ENCODE measurements around the gene NSG1. TPM values are rescaled to one million over a fixed set of nuclear protein-coding genes. Genes with fewer than 3 reads are reported as not detected.

NSG1 gene
- total RNA-seq, 2 experiments from 2014 or later, result 10.3 to 10.4 TPM

GRCh38 chr4:4413806-4414205 is 26.9 kb downstream of the NSG1 start:
- no peak overlapping the region for H3K27ac ChIP-seq (ENCODE audit: low read depth in 1 of 2, low read length in 2 of 2)
- no peak overlapping the region for H3K4me3 Mint-ChIP-seq
- H3K36me3 Mint-ChIP-seq (ENCODE audit: low read depth), result peaks cover 49% of the 10 kb centered on the region
- intact Hi-C loops (cut with DNase I, micrococcal nuclease), result no loop called here
- no peaks in the 10 kb centered on the region for H3K27me3 ChIP-seq (ENCODE audit: control insufficient read depth in 1 of 2, insufficient read depth in 2 of 2, low read length in 2 of 2)
- peaks cover 23% of the 10 kb centered on the region for H3K4me1 Mint-ChIP-seq (ENCODE audit: low read depth)
- no peaks in the 10 kb centered on the region for H3K9me3 Mint-ChIP-seq
- peaks cover 0 to 15% of the 10 kb centered on the region in 2 experiments for H3K9me3 ChIP-seq (ENCODE audit: control insufficient read depth in 1 of 2, insufficient read depth in 1 of 2, low read length in 2 of 2)
- no peak overlapping the region for H3K27ac Mint-ChIP-seq
- POLR2A ChIA-PET, result no interaction called here
- peaks cover 16% of the 10 kb centered on the region for H3K4me1 ChIP-seq (ENCODE audit: insufficient read depth, low read length)
- ATAC-seq (ENCODE audit: poor library complexity) (no peak), DNase-seq (no peak)
- TF ChIP-seq CTCF (IDR thresholded peaks at IDR 0.05), result no peak
- no peaks in the 10 kb centered on the region for H3K36me3 ChIP-seq (ENCODE audit: insufficient read depth, low read length)
- no peaks in the 10 kb centered on the region for H3K27me3 Mint-ChIP-seq
- no peak overlapping the region for H3K4me3 ChIP-seq (ENCODE audit: low read length)
- CTCF ChIA-PET, result no interaction called here

- Mint-ChIP-seq H3K4me1 (ENCODE audit: low read depth) (peaks cover 33% of the 10 kb centered on the region), H3K36me3 (ENCODE audit: low read depth) (peaks cover 57% of the 10 kb centered on the region), H3K27me3 (no peaks in the 10 kb centered on the region), H3K9me3 (no peaks in the 10 kb centered on the region), H3K4me3 (no peak overlapping the region), H3K27ac (no peak overlapping the region)
- no peak for DNase-seq
- ChIA-PET CTCF (no interaction called here), POLR2A (no interaction called here)
- H3K36me3 ChIP-seq (ENCODE audit: insufficient read depth, low read length), result peaks cover 10% of the 10 kb centered on the region
- intact Hi-C loops (cut with DNase I, micrococcal nuclease), result no loop called here
- peaks cover 0 to 15% of the 10 kb centered on the region in 2 experiments for H3K9me3 ChIP-seq (ENCODE audit: control insufficient read depth in 1 of 2, insufficient read depth in 1 of 2, low read length in 2 of 2)
- no peak for TF ChIP-seq CTCF (IDR thresholded peaks at IDR 0.05)
- no peak for ATAC-seq (ENCODE audit: poor library complexity)
- H3K4me1 ChIP-seq (ENCODE audit: insufficient read depth, low read length), result peaks cover 27% of the 10 kb centered on the region
- no peak overlapping the region for H3K27ac ChIP-seq (ENCODE audit: low read depth in 1 of 2, low read length in 2 of 2)
- no peak overlapping the region for H3K4me3 ChIP-seq (ENCODE audit: low read length)
- no peaks in the 10 kb centered on the region for H3K27me3 ChIP-seq (ENCODE audit: control insufficient read depth in 1 of 2, insufficient read depth in 2 of 2, low read length in 2 of 2)
Measured at GRCh38 chr4:4415107-4415805, 28.4 kb downstream of the NSG1 start.

- Histone ChIP-seq H3K4me1 (ENCODE audit: insufficient read depth, low read length) (peaks cover 27% of the 10 kb centered on the region), H3K27ac (ENCODE audit: low read depth in 1 of 2, low read length in 2 of 2) (no peak overlapping the region), H3K27me3 (ENCODE audit: control insufficient read depth in 1 of 2, insufficient read depth in 2 of 2, low read length in 2 of 2) (no peaks in the 10 kb centered on the region), H3K4me3 (ENCODE audit: low read length) (no peak overlapping the region), H3K36me3 (ENCODE audit: insufficient read depth, low read length) (peaks cover 17% of the 10 kb centered on the region), H3K9me3 (ENCODE audit: control insufficient read depth in 1 of 2, insufficient read depth in 1 of 2, low read length in 2 of 2) (peaks cover 0 to 15% of the 10 kb centered on the region in 2 experiments)
- no peak for ATAC-seq (ENCODE audit: poor library complexity)
- Mint-ChIP-seq H3K4me3 (no peak overlapping the region), H3K27me3 (no peaks in the 10 kb centered on the region), H3K27ac (peak overlapping the region; percentile 26), H3K36me3 (ENCODE audit: low read depth) (peaks cover 58% of the 10 kb centered on the region), H3K4me1 (ENCODE audit: low read depth) (peaks cover 37% of the 10 kb centered on the region), H3K9me3 (no peaks in the 10 kb centered on the region)
- DNase-seq, result no peak
- CTCF ChIA-PET, result no interaction called here
- intact Hi-C loops (cut with DNase I, micrococcal nuclease), result no loop called here
- POLR2A ChIA-PET, result no interaction called here
- TF ChIP-seq CTCF (IDR thresholded peaks at IDR 0.05), result no peak
Measured at GRCh38 chr4:4415806-4416805, 29.2 kb downstream of the NSG1 start.

All from CD4-positive, alpha-beta T cell (primary cell).